Keratinocyte (primary cell): ENCODE data around the gene SPINK13. TPM values are rescaled to one million over a fixed set of nuclear protein-coding genes. Genes with fewer than 3 reads are reported as not detected.

Experiments
- DNase-seq: peaks from one replicate; pipeline ENCODE4 v3.0.0-alpha.2; 2011; ENCODE audit warnings: low read depth, missing footprints, low spot score
- FAIRE-seq: peaks from 2 replicates; lab custom pipeline; 2011; peaks lifted over from hg19 to GRCh38; lab: Jason Lieb, UNC
- H2AFZ ChIP-seq: 2 replicates; pipeline ENCODE4 v1.6.0; 2012; ENCODE audit warnings: low read length, control low read depth, inconsistent platforms; ENCODE audit not compliant: control insufficient read depth
- H3K27ac ChIP-seq: 2 replicates; pipeline ENCODE4 v1.5.1; 2011; ENCODE audit warnings: low read length; ENCODE audit not compliant: control insufficient read depth, insufficient read depth
- H3K27me3 ChIP-seq: 3 replicates; pipeline ENCODE4 v1.6.0; 2011; ENCODE audit warnings: low read length; ENCODE audit not compliant: control insufficient read depth, insufficient read depth; ENCODE audit errors: extremely low read depth
- H3K36me3 ChIP-seq, 2 experiments: 2 replicates in 1 of 2; 3 replicates in 1 of 2; pipeline ENCODE4 v1.5.1; 2011; ENCODE audit warnings: low read length in 2 of 2, mild to moderate bottlenecking in 1 of 2; ENCODE audit not compliant: control insufficient read depth in 2 of 2, insufficient read depth in 2 of 2; ENCODE audit errors: extremely low read depth in 1 of 2
- H3K4me1 ChIP-seq: 3 replicates; pipeline ENCODE4 v1.5.1; 2011; ENCODE audit warnings: low read length; ENCODE audit not compliant: control insufficient read depth, insufficient read depth; ENCODE audit errors: extremely low read depth
- H3K4me2 ChIP-seq: 3 replicates; pipeline ENCODE4 v1.6.0; 2011; ENCODE audit warnings: low read depth, low read length; ENCODE audit not compliant: control insufficient read depth, insufficient read depth; ENCODE audit errors: extremely low read depth
- H3K4me3 ChIP-seq, 3 experiments: fragments of 200-600 bp in 1 of 3; sonication (generic) in 1 of 3; 2 replicates in 2 of 3; 3 replicates in 1 of 3; pipeline ENCODE4 v1.5.1; 2011 to 2016; ENCODE audit warnings: low read length in 3 of 3, mild to moderate bottlenecking in 3 of 3, control low read depth in 2 of 3, inconsistent platforms in 1 of 3, low read depth in 1 of 3, mixed read lengths in 1 of 3, mixed run types in 1 of 3, moderate library complexity in 1 of 3; ENCODE audit not compliant: control insufficient read depth in 2 of 3, insufficient read depth in 2 of 3; ENCODE audit errors: extremely low read depth in 1 of 3
- H3K79me2 ChIP-seq: 2 replicates; pipeline ENCODE4 v1.6.0; 2012; ENCODE audit warnings: low read length; ENCODE audit not compliant: control insufficient read depth, insufficient read depth
- H3K9ac ChIP-seq: 3 replicates; pipeline ENCODE4 v1.6.0; 2011; ENCODE audit warnings: low read length; ENCODE audit not compliant: control insufficient read depth, insufficient read depth; ENCODE audit errors: extremely low read depth
- H3K9me1 ChIP-seq: 3 replicates; pipeline ENCODE4 v1.6.0; 2011; ENCODE audit warnings: low read length; ENCODE audit not compliant: control insufficient read depth, insufficient read depth; ENCODE audit errors: extremely low read depth
- H3K9me3 ChIP-seq: 2 replicates; pipeline ENCODE4 v1.5.1; 2012; ENCODE audit warnings: low read depth, low read length; ENCODE audit not compliant: control insufficient read depth
- H4K20me1 ChIP-seq: 3 replicates; pipeline ENCODE4 v1.6.0; 2011; ENCODE audit warnings: low read length; ENCODE audit not compliant: control insufficient read depth, insufficient read depth; ENCODE audit errors: extremely low read depth
- EZH2 ChIP-seq: IDR thresholded peaks from one replicate; pipeline ENCODE4 v1.6.1; 2012; ENCODE audit warnings: inconsistent platforms, mild to moderate bottlenecking, low read length, moderate library complexity
- dilution Hi-C: fragments of 300-500 bp; cut with MboI; formaldehyde crosslinking; loops from one replicate; pipeline ENCODE4 v1.7.0; 2020; ENCODE audit warnings: low sequenced_read_pairs; ENCODE audit not compliant: extremely low pct_ligation_motif_present
- polyA plus RNA-seq, 5 experiments: library from polyadenylated mRNA; depleted of rRNA in 3 of 5; stranded (reverse) in 3 of 5; stranded (forward) in 1 of 5; unstranded in 1 of 5; fragments of >200 nt; gene quantifications; 1 replicate in 1 of 5; 2 replicates in 3 of 5; 3 replicates in 1 of 5; pipeline versions ENCODE4 v1.2.1 to v1.2.3, GENCODE V29; 2011 to 2012; ENCODE audit warnings: missing spikeins in 2 of 5, low read depth in 1 of 5, low replicate concordance in 1 of 5
- TF ChIP-seq, protein P1 (sequence below), 3 experiments: IDR thresholded peaks in 1 of 3; conservative IDR thresholded peaks in 1 of 3; optimal IDR thresholded peaks in 1 of 3; 2 replicates in 2 of 3; 3 replicates in 1 of 3; pipeline versions ENCODE3 to v1.5.1; 2011; ENCODE audit warnings: low read length in 3 of 3, mild to moderate bottlenecking in 3 of 3, moderate library complexity in 2 of 3, control low read depth in 1 of 3, inconsistent platforms in 1 of 3; ENCODE audit not compliant: insufficient read depth in 2 of 3; ENCODE audit errors: extremely low read depth in 1 of 3

SPINK13 gene
- polyA plus RNA-seq, 1 donor (not counting 4 experiments of a cell fraction or from before 2014, with no cell fraction given): not detected

DNA sequence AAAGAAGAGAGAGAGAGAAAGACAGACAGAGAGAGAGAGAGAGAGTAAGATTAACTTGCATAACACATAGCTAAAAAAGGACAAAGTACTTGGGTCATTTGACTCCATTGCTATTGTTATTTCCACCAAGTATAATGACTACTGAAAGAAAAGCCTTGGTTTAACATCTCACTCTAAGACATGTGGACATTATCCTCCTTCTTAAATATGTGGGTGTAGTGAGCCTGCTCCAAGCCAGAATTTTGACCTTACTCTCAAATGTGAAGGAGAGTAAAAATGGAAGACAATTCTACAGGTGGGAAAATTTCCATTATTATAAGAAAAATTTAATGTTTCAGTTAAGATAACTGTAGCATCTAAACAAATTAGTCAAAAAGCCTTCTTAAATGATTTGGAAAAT lies 38.8 kb upstream of the SPINK13 start:
- Histone ChIP-seq H3K4me3 (no peak overlapping the region), H4K20me1 (no peaks in the 10 kb centered on the region), H3K4me2 (no peak overlapping the region), H3K9ac (no peak overlapping the region), H3K4me1 (no peaks in the 10 kb centered on the region), H3K79me2 (no peaks in the 10 kb centered on the region), H3K27me3 (no peaks in the 10 kb centered on the region), H3K9me1 (no peaks in the 10 kb centered on the region), H3K27ac (no peak overlapping the region), H3K36me3 (no peaks in the 10 kb centered on the region), H2AFZ (no peak overlapping the region), H3K9me3 (no peaks in the 10 kb centered on the region)
- TF ChIP-seq, protein P1, sequence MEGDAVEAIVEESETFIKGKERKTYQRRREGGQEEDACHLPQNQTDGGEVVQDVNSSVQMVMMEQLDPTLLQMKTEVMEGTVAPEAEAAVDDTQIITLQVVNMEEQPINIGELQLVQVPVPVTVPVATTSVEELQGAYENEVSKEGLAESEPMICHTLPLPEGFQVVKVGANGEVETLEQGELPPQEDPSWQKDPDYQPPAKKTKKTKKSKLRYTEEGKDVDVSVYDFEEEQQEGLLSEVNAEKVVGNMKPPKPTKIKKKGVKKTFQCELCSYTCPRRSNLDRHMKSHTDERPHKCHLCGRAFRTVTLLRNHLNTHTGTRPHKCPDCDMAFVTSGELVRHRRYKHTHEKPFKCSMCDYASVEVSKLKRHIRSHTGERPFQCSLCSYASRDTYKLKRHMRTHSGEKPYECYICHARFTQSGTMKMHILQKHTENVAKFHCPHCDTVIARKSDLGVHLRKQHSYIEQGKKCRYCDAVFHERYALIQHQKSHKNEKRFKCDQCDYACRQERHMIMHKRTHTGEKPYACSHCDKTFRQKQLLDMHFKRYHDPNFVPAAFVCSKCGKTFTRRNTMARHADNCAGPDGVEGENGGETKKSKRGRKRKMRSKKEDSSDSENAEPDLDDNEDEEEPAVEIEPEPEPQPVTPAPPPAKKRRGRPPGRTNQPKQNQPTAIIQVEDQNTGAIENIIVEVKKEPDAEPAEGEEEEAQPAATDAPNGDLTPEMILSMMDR (optimal IDR thresholded peaks at IDR 0.05 in 1 of 3, IDR thresholded peaks at IDR 0.05 in 1 of 3, conservative IDR thresholded peaks at IDR 0.05 in 1 of 3; ENCODE audit: extremely low read depth in 1 of 3, insufficient read depth in 2 of 3, low read length in 3 of 3): no peak
- no peak for TF ChIP-seq EZH2
- dilution Hi-C loops: no loop called here
- DNase-seq (no peak), FAIRE-seq (no peak)

DNA sequence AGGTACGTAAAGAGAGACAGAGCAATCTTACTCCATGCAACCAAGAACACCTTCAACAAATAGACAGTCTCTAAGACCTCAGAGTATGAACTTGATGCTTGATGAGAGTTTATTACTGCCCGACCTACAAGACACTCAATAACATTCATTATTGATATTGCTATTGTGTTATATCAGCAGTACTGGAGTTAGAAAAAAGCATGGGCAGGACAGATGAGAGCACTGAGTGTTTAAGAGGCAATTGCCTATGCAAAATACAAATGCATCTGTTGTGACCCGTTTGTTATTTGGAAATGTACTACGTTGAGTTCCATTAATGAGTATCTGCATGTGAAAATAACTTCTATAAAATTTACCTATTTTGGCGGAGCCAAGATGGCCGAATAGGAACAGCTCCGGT lies 38.4 kb upstream of the SPINK13 start:
- Histone ChIP-seq H4K20me1 (no peaks in the 10 kb centered on the region), H3K4me2 (no peak overlapping the region), H3K79me2 (no peaks in the 10 kb centered on the region), H3K4me1 (no peaks in the 10 kb centered on the region), H3K9me1 (no peaks in the 10 kb centered on the region), H3K27ac (no peak overlapping the region), H2AFZ (no peak overlapping the region), H3K9me3 (no peaks in the 10 kb centered on the region), H3K4me3 (no peak overlapping the region), H3K36me3 (no peaks in the 10 kb centered on the region), H3K9ac (no peak overlapping the region), H3K27me3 (no peaks in the 10 kb centered on the region)
- DNase-seq (no peak), FAIRE-seq (no peak)
- TF ChIP-seq, protein P1 (optimal IDR thresholded peaks at IDR 0.05 in 1 of 3, IDR thresholded peaks at IDR 0.05 in 1 of 3, conservative IDR thresholded peaks at IDR 0.05 in 1 of 3; ENCODE audit: extremely low read depth in 1 of 3, insufficient read depth in 2 of 3, low read length in 3 of 3): no peak
- TF ChIP-seq EZH2: no peak
- dilution Hi-C loops: no loop called here
